Activated gamma-delta T cell (primary cell): ENCODE measurements around the gene MAP4.
"Not testable (repeated sequence)": the region's sequence is repeated elsewhere in the genome, so short reads cannot be mapped to it uniquely, and the experiment has no call there.

Experiments
- DNase-seq: peaks from one replicate; lab custom pipeline; 2025; lab: John Stamatoyannopoulos, UW

Gene MAP4

DNA sequence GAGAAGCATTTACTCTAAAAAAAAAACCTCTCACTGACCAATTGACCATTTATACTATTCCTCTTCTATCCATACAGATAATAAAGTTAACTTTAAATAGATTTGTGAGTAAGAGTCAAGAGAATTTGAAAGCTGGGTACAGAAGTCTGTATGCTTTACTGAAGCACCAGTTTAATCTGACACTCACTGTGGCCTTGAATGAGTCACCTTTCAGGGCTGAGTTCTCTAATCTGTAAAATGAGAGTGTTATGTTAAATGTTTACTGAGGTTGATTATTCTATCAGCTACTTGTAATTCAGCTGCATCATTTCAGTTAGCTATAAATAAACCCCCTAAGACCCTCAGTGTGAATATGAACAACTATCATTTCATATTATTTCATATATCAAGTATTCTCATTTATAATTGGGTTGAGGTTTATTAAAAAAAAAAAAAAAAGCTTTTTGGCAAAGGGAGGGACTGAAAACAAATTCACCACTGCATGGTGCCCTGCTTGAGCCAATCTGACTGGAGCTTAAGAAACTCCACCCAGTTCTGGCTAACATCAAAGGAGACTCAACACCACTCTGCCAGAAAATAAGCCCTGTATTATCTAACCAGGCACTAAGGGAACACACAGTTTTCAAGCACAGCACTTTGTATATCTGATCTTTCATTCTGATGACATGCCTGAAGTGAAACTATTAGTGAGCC is 2.8 kb downstream of the MAP4 start:
- no peak for DNase-seq

- no peak for DNase-seq
These were observed 3.6 kb downstream of the MAP4 start for GRCh38 chr3:48012659-48013058.

DNA sequence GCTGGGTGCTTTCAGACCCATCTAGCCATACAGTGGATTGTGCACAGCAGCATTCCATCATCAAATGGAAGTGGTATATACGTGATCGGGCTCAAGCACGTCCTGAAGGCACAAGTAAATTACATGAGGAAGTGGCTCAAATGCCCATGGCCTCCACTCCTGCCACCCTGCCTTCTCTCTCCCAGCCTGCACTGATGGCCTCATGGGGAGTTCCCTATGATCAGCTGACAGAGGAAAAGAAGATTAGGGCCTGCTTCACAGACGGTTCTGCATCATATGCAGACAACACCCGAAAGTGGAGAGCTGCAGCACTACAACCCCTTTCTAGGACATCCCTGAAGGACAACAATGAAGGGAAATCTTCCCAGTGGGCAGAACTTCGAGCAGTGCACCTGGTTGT is 8.2 kb downstream of the MAP4 start:
- not testable (repeated sequence) for DNase-seq

- DNase-seq, result not testable (repeated sequence)
These were observed 8.9 kb downstream of the MAP4 start for GRCh38 chr3:48007361-48007760.

- not testable (repeated sequence) for DNase-seq
These were observed 9.4 kb downstream of the MAP4 start for GRCh38 chr3:48006794-48007193.

GRCh38 chr3:48004694-48005093 is 11.5 kb downstream of the MAP4 start:
- DNase-seq, result no peak

DNA sequence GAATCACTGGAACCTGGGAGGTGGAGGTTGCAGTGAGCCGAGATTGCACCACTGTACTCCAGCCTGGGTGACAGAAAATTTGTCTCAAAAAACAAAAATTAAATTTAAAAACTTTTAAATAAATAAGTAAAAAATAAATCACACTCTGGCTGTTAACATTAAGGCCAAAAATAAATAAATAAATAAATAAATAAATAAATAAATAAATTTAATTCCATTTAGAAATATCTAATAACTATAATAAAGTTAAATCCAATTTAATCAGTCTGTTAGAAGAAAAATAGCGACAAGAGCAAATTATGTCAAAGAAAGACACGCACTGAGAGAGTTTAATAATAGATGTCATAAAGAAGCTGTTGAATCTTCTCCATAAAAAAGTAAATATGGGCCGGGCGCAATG is 13.4 kb downstream of the MAP4 start:
- no peak for DNase-seq

DNA sequence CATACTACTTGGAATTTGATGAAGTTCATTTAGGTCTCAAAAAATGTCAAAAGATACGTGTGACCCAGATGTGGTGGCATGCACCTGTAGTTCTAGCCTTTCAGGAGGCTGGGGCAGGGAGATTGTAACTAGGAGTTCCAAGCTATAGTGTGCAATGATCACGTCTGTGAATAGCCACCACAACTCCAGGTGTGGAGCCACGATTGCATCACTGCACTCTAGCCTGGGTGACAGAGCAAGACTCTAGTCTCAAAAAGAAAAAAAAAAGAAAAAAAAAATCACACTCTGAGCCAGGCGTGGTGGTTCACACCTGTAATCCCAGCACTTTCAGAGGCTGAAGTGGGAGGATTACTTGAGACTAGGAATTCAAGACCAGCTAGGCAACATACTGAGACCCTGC is 14.2 kb downstream of the MAP4 start:
- no peak for DNase-seq

- no peak for DNase-seq
These were observed 16.0 kb downstream of the MAP4 start for GRCh38 chr3:48000212-48000611.

DNA sequence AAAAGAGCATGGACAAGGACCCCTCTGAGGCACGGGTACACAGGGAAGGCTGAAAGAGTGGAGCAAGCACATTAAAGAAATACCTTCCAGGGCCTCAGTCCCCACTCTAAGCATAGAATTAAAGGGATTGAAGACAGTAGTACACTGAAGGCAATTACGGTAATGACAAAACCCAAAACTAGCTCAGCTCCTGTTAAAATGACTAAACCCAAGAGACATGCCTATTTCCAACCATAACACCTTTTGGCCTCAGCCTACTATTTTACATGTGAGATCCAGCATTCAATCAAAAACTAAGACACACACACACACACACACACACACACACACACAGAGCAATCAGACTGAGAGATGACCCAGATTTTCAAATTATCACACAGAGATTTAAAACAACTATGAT is 19.8 kb downstream of the MAP4 start:
- DNase-seq, result no peak

- DNase-seq, result no peak
These were observed 22.0 kb downstream of the MAP4 start for GRCh38 chr3:47994180-47994579.

GRCh38 chr3:47991341-47991740 is 24.9 kb downstream of the MAP4 start:
- no peak for DNase-seq

- DNase-seq, result no peak
These were observed 26.2 kb downstream of the MAP4 start for GRCh38 chr3:47989981-47990440.

DNA sequence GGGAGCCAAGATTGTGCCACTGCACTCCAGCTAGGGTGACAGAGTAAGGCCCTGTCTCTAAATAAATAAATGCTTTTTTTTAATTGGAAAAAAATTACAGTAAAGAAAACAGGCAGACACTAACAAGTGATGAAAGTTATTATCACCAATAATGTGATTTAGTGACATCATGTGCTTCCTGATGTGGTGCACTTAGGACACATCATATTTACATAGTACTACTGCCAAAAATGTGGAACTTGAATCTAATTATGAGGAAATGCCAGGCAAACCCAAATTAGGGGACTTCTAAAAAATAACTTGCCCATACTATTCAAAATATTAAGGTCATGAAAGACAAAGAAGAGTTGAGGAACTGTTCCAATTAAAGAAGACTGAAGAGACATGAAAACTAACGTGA is 30.8 kb downstream of the MAP4 start:
- no peak for DNase-seq

GRCh38 chr3:47984075-47984728 is 32.0 kb downstream of the MAP4 start:
- DNase-seq, result no peak

DNA sequence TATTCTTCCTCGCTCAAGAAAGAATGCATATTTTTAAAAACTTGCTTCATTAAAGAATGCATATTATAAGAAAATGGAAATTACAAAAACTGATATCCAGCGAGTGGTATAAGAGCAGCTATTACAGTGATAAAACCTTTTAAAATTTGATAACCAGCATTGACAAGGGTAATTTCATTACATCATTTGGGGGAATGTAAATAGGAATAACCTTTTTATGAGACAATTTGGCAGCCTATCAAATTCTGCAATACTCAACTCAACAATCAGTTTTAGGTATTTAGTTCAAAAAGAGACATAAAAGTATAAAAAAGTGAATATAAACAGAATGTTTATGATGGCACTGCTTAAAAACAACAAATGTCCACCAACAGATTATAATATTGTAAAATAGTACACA is 35.4 kb downstream of the MAP4 start:
- DNase-seq, result no peak

DNA sequence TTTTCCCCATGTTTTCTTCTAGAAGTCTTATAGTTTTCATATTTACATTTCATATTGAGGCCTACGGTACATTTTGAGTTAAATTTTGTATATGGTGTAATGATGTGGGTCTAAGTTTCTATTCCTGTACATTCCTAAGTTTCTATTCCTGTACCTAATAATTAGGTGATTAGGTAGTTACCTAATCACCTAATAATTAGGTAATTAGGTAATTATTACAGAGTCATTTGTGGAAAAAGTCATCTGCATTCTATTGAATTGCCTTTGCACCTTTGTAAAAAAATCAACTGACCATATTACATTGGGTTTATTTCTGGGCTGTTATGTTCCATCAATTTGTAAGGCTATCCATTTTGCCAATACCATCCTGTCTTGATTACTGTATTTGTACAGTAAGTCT is 37.1 kb downstream of the MAP4 start:
- no peak for DNase-seq

DNA sequence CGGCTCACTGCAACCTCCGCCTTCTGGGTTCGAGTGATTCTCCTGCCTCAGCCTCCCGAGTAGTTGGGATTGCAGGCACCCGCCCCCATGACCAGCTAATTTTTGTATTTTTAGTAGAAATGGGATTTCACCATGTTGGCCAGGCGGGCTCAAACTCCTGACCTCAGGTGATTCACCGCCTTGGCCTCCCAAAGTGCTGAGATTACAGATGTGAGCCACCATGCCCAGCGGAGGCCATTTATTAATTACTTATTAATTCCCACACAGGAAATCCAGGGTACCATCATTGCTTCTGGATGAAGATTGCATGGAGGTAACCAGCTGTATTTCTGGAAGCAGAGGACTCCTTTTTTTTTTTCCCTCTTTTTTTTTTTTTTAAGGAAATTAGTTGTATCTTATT is 37.8 kb downstream of the MAP4 start:
- no peak for DNase-seq

- DNase-seq, result no peak
These were observed 40.0 kb downstream of the MAP4 start for GRCh38 chr3:47976135-47976732.

DNA sequence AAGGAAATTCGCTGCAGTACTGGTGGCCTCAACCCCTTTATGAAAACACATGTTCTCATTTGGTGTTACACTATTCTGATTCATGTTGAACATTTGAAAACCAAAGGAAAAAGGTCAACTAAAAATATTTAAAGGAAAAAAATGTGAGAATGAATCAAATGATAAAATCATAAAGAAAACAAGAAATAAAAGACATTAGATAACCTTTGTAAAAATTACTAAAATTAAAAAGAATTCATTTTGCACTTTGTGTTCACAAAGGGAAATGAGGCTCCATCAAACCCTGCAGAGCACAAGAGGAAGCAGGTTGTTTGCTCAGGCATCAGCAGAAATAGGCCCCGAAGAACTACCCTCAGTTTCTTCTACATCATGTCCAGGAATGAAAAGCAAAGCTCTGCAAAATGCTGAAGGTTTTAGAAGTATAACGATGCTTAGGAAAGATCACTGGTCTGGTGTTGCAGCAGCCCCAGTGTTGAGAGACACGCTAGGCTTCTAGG is 41.2 kb downstream of the MAP4 start:
- no peak for DNase-seq

- no peak for DNase-seq
These were observed 45.1 kb downstream of the MAP4 start for GRCh38 chr3:47971081-47971480.

DNA sequence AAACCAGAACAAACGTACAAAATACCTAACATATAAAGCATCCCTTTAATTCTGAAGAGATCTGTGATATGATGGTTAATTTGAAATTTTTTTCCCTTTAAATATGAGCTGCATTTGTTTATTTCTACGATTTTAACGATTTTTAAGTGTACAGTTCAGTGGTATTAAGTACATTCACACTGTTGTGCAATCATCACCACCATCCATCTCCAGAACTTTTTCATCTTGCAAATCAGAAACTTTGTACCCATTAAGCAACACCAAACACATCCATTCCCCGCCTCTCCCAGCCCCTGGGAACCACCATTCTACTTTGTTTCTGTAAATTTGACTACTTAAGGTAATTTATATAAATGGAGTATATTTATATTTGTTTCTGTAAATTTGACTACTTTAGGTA is 51.5 kb downstream of the MAP4 start:
- no peak for DNase-seq
